NCI-H226 (cell line): ENCODE measurements around the gene TMEM201.
"Not testable (repeated sequence)": the region's sequence is repeated elsewhere in the genome, so short reads cannot be mapped to it uniquely, and the experiment has no call there.

Experiments
- DNase-seq: peaks from one replicate; pipeline ENCODE4 v3.0.0-alpha.2; 2015

Gene TMEM201, protein sequence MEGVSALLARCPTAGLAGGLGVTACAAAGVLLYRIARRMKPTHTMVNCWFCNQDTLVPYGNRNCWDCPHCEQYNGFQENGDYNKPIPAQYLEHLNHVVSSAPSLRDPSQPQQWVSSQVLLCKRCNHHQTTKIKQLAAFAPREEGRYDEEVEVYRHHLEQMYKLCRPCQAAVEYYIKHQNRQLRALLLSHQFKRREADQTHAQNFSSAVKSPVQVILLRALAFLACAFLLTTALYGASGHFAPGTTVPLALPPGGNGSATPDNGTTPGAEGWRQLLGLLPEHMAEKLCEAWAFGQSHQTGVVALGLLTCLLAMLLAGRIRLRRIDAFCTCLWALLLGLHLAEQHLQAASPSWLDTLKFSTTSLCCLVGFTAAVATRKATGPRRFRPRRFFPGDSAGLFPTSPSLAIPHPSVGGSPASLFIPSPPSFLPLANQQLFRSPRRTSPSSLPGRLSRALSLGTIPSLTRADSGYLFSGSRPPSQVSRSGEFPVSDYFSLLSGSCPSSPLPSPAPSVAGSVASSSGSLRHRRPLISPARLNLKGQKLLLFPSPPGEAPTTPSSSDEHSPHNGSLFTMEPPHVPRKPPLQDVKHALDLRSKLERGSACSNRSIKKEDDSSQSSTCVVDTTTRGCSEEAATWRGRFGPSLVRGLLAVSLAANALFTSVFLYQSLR

DNA sequence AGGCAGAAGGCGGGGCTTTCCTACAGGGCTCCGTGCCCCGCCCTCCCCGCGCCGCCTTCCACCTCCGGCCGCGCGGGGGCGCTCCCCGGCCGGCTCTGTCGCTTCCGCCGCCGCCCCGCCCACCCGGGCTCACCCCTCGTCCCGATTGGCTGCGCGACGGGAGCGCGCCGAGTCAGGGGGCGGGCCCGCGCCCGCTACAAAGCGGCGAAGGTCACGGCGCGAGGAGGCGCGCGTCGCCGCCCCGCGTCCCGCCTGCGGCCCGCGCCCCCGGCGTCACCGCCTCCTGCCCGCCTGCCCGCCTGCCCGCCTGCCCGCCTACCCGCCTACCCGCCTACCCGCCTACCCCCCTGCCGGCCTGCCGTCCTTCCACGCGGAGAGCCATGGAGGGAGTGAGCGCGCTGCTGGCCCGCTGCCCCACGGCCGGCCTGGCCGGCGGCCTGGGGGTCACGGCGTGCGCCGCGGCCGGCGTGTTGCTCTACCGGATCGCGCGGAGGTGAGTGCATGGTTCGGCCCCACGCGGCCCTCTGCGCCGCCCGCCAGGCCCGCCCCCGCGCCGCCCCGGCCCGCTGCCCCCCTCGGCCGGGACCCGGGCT is at the start of gene TMEM201:
TMEM201 (plus strand) TSS at position 361 of the 593 bp plus-strand sequence; CDS start at position 381, 20 bp downstream.
- DNase-seq: peak; percentile 84

- DNase-seq: peak; percentile 89
These were observed 49.4 kb upstream of the TMEM201 start, which contains the start of gene SLC25A33 for GRCh38 chr1:9539165-9539828. Gene SLC25A33 (plus strand): TSS chr1:9539465. CDS start chr1:9539692, 227 bp downstream.

DNA sequence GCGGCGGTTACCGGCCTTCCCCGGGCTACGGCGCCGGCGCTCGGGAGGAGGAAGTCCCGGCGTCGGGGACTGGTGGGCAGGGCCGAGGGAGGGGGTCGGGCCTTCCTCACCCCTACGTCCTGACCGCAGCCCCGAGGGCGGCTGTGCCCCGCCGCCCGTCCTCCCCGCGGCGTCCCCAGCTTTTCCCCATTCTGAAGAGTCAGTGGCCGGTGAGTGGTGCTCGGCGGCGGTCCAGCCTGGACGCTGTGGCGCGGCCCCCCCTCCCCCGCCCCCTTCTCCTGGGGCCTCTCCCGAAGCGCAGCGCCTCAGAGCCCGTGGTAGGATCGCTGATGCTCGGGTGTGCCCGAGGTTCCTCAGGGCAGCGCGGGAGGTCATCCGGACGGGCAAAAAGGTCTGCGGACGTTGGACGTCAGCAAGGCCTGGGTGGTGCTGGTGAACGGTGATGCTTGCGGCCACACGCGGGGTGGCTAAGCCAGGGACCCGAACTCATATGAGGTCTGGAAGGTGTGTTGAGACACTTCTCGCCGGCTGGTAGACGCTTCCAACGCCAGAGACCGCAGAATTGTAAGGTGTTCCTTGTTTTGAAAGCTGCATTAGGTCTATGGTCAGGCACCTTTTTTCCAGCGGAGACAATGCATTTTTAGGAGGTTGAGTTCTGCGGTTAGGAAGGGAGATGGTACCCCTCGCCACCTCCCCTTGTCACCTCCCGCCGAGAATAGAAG is 48.7 kb upstream of the TMEM201 start:
- peak; percentile 24 for DNase-seq

GRCh38 chr1:9542430-9542829 is 46.3 kb upstream of the TMEM201 start:
- DNase-seq: no peak

- DNase-seq: no peak
These were observed 43.8 kb upstream of the TMEM201 start for GRCh38 chr1:9544926-9545325.

- DNase-seq: no peak
These were observed 38.7 kb upstream of the TMEM201 start for GRCh38 chr1:9549955-9550546.

GRCh38 chr1:9551984-9552383 is 36.7 kb upstream of the TMEM201 start:
- no peak for DNase-seq

DNA sequence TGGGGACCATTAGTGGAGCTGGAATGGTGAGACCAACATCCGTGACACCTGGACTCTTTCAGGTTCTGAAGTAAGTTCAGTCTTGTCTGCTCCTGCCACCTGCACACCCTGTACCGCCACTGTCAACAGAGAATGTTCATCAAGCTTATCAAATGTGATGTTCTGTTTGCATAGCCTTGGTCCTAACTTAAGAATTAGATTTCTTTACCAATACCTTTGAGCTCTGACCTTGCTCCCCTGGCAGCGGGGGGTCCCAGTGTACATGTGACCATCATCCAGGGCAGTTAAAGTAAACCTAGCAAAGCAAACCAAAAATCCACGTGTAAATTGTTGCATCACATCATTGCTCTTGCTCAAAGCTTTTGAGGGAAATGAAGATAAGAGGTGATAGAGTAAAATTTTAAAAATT is 35.0 kb upstream of the TMEM201 start:
- no peak for DNase-seq

DNA sequence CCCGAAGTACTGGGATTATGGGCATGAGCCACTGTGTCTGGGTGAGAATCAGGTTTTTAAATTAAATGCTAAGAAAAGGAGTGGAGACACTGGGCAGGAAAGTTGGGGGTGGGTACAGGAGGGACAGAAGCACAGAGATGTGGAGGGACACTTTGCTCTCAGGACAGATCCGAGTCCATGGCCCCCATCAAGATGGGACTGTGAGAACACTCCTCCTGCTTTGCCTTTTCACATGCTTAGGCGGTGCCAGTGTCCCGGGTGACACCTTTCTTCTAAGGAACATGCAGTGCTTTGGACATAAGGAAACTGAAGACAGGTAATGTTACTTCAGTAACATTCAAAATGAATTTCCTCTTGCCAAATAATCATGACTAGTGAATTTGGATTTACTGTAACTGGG is 32.8 kb upstream of the TMEM201 start:
- DNase-seq: no peak

DNA sequence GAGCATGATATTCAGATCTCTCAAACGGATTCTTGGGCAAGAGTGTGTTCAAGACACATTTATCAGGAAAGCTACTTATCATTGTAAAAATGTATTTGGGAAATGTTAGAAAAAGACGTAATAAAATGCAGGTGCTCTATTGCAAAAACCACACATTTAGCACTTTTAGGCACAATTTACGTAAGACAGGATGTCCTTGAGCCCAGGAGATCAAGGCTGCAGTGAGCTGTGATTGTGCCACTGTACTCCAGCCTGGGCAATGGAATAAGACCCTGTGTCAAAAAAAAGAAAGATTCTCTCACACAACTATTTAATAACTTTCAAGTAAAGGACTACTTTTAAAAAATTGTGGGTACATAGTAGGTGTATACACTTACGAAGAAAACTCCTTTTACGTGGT is 31.1 kb upstream of the TMEM201 start:
- DNase-seq: no peak

GRCh38 chr1:9558271-9558945 is 30.3 kb upstream of the TMEM201 start:
- no peak for DNase-seq

DNA sequence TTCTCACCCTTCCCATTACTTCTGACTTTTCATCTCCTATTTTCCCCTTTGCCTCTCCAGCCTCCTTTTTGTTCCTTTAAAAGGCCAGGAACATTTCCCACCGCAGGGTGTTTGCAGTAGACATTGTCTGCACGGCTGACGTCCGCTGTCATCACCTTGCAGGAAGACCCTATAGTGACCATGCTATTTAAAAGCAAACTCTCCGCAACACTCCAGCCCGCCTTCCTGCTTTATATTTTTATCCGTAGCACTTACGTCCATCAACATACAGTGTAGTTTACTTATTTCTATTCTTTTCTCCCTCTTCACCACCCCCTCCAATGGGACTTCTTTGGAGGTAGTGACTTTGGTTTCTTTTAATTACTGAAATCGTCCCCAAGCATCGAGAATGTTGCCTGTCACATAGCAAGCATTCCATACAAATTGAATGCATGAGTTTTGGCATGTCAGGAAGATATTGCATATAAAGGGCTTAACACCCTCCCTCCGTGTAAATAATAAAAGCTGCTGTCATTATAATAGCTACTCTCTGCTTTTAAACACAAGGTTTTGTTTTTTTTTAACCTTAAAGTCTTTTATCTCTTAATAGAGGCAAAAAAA is 29.7 kb upstream of the TMEM201 start:
- DNase-seq: no peak

GRCh38 chr1:9559673-9560072 is 29.0 kb upstream of the TMEM201 start:
- no peak for DNase-seq

DNA sequence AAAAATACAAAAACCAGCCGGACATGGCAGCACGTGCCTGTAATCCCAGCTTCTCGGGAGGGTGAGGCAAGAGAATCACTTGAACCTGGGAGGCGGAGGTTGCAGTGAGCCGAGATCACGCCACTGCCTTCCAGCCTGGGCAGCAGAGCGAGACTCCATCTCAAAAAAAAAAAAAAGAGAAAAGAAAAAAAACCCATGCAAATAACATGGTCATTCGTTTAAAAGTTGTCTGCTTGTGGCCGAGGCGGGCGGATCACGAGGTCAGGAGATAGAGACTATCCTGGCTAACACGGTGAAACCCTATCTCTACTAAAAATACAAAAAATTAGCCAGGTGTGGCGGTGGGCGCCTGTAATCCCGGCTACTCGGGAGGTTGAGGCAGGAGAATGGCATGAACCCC is 28.6 kb upstream of the TMEM201 start:
- DNase-seq: not testable (repeated sequence)

- DNase-seq: peak; percentile 71
These were observed 27.3 kb upstream of the TMEM201 start for GRCh38 chr1:9561429-9561828.

- DNase-seq: no peak
These were observed 19.4 kb upstream of the TMEM201 start for GRCh38 chr1:9569267-9569666.

DNA sequence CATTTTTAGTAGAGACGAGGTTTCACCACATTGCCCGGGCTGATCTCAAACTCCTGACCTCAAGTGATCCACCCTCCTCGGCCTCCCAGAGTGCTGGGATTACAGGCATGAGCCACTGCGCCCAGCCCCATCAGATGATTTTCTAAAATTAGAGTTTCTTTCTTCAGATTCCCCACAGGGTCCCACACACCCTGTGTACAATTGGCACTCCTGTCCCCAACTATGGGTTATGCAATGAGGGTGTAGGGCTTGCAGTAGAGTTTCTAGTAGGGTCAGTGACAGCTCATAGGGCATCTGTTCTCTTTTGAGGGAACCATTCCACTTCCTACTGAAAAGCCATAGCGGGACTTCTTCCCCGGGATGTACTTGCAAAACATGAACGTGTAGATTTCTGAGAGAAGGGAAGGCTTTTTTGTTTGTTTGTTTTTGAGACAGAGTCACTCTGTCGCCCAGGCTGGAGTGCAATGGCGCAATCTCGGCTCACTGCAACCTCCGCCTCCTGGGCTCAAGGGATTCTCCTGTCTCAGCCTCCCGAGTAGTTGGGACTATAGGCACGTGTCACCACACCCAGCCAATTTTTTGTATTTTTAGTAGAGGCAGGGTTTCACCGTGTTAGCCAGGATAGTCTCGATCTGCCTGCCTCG is 17.7 kb upstream of the TMEM201 start:
- DNase-seq: not testable (repeated sequence)

- DNase-seq: no peak
These were observed 15.0 kb upstream of the TMEM201 start for GRCh38 chr1:9573723-9574122.

DNA sequence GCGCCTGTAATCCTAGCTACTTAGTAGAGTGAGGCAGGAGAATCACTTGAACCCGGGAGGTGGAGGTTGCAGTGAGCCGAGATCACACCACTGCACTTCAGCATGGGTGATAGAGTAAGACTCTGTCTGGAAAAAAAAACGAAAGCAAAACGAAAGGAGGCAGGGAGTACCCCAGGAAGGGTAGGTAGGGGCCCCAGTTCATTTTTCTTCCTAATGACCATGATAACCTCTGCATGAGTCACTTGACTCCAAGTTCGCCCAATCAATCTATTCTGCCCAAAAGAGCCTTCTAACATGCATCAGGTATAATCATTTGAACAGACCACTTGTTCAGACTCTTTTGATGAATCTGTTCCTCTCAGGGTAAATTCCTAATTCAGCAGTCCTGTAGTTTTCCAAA is 13.2 kb upstream of the TMEM201 start:
- no peak for DNase-seq

GRCh38 chr1:9576903-9577302 is 11.8 kb upstream of the TMEM201 start:
- DNase-seq: no peak

GRCh38 chr1:9577423-9577822 is 11.3 kb upstream of the TMEM201 start:
- DNase-seq: no peak
